Measurements from ENCODE around the gene SLC5A1.

SLC5A1 gene

GRCh38 chr22:32106930-32107329, 63.9 kb downstream of the SLC5A1 start:
- no peak for DNase-seq (ENCODE audit: extremely low read depth, low read depth)
- TF ChIP-seq CTCF (IDR thresholded peaks at IDR 0.05; ENCODE audit: low read depth, low read length): no peak

GRCh38 chr22:32112380-32112779, 69.3 kb downstream of the SLC5A1 start:
- TF ChIP-seq CTCF (IDR thresholded peaks at IDR 0.05; ENCODE audit: low read depth, low read length): no peak
- DNase-seq (ENCODE audit: extremely low read depth, low read depth): no peak

GRCh38 chr22:32119568-32120235, 76.6 kb downstream of the SLC5A1 start:
- no peak for TF ChIP-seq CTCF (IDR thresholded peaks at IDR 0.05; ENCODE audit: low read depth, low read length)
- no peak for DNase-seq (ENCODE audit: extremely low read depth, low read depth)

- TF ChIP-seq CTCF (IDR thresholded peaks at IDR 0.05; ENCODE audit: low read depth, low read length): no peak
- no peak for DNase-seq (ENCODE audit: extremely low read depth, low read depth)
Observed at GRCh38 chr22:32120603-32121002, 77.5 kb downstream of the SLC5A1 start.

- TF ChIP-seq CTCF (IDR thresholded peaks at IDR 0.05; ENCODE audit: low read depth, low read length): no peak
- no peak for DNase-seq (ENCODE audit: extremely low read depth, low read depth)
Observed at GRCh38 chr22:32122899-32123298, 79.8 kb downstream of the SLC5A1 start.

GRCh38 chr22:32123657-32124056, 80.6 kb downstream of the SLC5A1 start:
- no peak for DNase-seq (ENCODE audit: extremely low read depth, low read depth)
- TF ChIP-seq CTCF (IDR thresholded peaks at IDR 0.05; ENCODE audit: low read depth, low read length): no peak

GRCh38 chr22:32127904-32128303, 84.8 kb downstream of the SLC5A1 start:
- no peak for TF ChIP-seq CTCF (IDR thresholded peaks at IDR 0.05; ENCODE audit: low read depth, low read length)
- DNase-seq (ENCODE audit: extremely low read depth, low read depth): no peak
